Measurements from ENCODE around the gene UBE2G1. TPM values are rescaled to one million over a fixed set of nuclear protein-coding genes. Genes with fewer than 3 reads are reported as not detected.

UBE2G1 gene
- total and polyA plus RNA-seq, 2 of the 13 experiments (the other 11 are each of a cell fraction or from before 2014, with no cell fraction given): 27.9 to 42.6 TPM

DNA sequence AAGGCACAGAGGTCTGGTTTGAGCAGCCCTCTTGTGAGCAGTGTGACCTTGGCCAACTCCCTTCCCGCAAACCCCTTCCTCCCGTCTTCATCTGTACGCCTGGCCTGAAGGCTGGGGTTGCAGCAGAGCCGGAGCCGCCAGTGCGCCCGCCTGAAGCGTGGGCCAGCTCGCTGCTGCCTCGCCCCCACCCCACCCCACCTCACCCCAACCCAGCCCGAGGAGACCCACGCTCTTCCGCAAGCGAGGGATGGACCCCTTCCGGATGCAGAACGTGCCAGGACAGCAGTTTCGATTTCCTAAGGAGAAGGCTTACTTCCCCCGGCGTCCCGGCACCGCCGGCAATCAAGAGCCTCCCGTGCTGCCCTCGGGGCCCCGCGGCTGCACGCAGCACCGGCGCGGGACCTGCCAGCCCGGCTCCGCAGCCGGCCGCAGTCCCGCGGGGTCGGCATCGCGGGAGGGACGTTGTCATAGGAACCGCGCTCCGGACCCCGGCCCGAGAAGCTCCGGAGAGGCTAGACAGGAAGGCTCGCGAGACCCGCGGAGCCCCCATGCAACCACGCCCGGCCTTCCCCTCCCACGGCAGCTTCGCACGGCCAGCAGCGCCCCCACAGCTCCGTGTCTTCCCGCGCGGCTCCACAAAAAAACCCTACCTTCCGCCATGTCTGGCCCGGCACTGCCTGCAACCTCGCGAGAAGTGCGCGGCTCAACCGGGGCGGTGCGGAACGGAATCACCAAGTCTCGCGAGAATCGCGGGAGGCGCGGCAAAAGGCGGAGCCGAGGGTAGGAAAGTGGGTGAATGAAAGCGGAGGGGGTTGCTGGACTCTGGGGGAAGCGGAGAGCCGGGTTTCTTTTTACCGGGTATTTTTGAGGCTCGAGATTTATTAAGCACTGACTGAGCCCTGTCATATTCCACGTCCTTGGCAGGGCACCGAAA lies 102.9 kb downstream of the UBE2G1 start, which contains the start of gene ANKFY1 (continued):
- no peak; the same call in 1 of the 2 replicates for TF ChIP-seq ZNF670 (CRISPR knock-in tag; IDR thresholded peaks at IDR 0.05; ENCODE audit: borderline replicate concordance)
- TF ChIP-seq NCOA1 (CRISPR knock-in tag; IDR thresholded peaks at IDR 0.05): no peak
- TF ChIP-seq, protein P1, sequence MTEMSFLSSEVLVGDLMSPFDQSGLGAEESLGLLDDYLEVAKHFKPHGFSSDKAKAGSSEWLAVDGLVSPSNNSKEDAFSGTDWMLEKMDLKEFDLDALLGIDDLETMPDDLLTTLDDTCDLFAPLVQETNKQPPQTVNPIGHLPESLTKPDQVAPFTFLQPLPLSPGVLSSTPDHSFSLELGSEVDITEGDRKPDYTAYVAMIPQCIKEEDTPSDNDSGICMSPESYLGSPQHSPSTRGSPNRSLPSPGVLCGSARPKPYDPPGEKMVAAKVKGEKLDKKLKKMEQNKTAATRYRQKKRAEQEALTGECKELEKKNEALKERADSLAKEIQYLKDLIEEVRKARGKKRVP (CRISPR knock-in tag; IDR thresholded peaks at IDR 0.05): peak in 1 of 2 experiments; percentile 41; a peak in 2 of 4 replicates
- TF ChIP-seq, protein P2, sequence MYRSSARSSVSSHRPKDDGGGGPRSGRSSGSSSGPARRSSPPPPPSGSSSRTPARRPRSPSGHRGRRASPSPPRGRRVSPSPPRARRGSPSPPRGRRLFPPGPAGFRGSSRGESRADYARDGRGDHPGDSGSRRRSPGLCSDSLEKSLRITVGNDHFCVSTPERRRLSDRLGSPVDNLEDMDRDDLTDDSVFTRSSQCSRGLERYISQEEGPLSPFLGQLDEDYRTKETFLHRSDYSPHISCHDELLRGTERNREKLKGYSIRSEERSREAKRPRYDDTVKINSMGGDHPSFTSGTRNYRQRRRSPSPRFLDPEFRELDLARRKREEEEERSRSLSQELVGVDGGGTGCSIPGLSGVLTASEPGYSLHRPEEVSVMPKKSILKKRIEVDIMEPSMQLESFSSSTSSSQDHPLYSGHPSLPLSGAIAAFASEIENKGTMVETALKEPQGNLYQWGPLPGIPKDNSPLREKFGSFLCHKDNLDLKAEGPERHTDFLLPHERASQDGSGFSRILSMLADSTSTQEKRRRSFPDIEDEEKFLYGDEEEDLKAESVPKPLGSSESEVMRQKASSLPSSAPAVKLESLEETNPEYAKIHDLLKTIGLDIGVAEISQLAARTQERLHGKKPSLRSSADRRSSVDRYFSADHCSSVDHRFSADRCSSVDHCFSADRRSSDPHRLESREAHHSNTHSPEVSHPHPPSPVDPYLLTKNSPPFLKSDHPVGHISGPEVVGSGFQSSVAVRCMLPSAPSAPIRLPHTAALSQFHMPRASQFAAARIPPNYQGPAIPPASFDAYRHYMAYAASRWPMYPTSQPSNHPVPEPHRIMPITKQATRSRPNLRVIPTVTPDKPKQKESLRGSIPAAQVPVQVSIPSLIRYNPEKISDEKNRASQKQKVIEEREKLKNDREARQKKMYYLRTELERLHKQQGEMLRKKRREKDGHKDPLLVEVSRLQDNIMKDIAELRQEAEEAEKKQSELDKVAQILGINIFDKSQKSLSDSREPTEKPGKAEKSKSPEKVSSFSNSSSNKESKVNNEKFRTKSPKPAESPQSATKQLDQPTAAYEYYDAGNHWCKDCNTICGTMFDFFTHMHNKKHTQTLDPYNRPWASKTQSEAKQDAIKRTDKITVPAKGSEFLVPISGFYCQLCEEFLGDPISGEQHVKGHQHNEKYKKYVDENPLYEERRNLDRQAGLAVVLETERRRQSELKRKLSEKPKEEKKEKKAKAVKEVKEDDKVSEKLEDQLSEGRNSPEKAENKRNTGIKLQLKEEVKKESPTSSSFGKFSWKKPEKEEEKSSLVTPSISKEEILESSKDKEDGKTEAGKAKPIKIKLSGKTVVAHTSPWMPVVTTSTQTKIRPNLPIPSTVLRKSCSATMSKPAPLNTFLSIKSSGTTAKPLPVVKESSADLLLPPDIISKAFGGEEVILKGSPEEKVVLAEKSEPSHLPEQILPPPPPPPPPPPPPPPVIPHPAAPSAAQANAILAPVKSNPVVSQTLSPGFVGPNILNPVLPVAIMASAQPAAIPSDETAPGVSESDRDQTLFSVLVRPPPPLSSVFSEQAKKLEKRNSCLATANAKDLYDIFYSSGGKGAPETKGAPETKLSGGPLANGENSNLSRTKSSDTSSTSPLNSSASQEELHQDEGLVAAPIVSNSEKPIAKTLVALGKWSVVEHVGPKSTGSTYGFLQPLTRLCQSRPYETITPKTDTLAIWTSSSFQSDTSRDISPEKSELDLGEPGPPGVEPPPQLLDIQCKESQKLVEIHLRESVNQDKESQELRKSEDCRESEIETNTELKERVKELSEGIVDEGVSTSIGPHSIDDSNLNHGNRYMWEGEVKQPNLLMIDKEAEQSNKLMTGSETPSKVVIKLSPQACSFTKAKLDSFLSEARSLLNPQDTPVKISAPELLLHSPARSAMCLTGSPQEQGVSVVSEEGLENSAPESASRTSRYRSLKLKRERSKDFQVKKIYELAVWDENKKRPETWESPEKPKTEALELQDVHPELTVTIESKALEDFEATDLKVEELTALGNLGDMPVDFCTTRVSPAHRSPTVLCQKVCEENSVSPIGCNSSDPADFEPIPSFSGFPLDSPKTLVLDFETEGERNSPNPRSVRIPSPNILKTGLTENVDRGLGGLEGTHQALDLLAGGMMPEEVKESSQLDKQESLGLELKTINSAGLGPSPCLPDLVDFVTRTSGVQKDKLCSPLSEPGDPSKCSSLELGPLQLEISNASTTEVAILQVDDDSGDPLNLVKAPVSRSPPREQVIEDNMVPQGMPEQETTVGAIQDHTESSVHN (CRISPR knock-in tag; IDR thresholded peaks at IDR 0.05): 0 out of 2 replicates have a peak, but pooled peaks have one; percentile 82
- peak; percentile 43; the same call in 1 of the 2 replicates for TF ChIP-seq ZMYM3 (CRISPR knock-in tag; IDR thresholded peaks at IDR 0.05)
- TF ChIP-seq PAX8 (CRISPR knock-in tag; IDR thresholded peaks at IDR 0.05; ENCODE audit: borderline replicate concordance): 0 out of 2 replicates have a peak, but pooled peaks have one; percentile 35
- TF ChIP-seq ESRRA (CRISPR knock-in tag; IDR thresholded peaks at IDR 0.05; ENCODE audit: low read depth): 0 out of 2 replicates have a peak, but pooled peaks have one; percentile 22
- TF ChIP-seq, protein P3, sequence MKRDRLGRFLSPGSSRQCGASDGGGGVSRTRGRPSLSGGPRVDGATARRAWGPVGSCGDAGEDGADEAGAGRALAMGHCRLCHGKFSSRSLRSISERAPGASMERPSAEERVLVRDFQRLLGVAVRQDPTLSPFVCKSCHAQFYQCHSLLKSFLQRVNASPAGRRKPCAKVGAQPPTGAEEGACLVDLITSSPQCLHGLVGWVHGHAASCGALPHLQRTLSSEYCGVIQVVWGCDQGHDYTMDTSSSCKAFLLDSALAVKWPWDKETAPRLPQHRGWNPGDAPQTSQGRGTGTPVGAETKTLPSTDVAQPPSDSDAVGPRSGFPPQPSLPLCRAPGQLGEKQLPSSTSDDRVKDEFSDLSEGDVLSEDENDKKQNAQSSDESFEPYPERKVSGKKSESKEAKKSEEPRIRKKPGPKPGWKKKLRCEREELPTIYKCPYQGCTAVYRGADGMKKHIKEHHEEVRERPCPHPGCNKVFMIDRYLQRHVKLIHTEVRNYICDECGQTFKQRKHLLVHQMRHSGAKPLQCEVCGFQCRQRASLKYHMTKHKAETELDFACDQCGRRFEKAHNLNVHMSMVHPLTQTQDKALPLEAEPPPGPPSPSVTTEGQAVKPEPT (CRISPR knock-in tag; IDR thresholded peaks at IDR 0.05; ENCODE audit: low read depth): 0 out of 2 replicates have a peak, but pooled peaks have one; percentile 34
- TF ChIP-seq ATF7 (IDR thresholded peaks at IDR 0.05): no peak
- peak; percentile 31; the same call in 1 of the 2 replicates for TF ChIP-seq ATF7 (CRISPR knock-in tag; IDR thresholded peaks at IDR 0.05)
- TF ChIP-seq MED8 (CRISPR knock-in tag; IDR thresholded peaks at IDR 0.05; ENCODE audit: insufficient replicate concordance): no peak
- peak; percentile 86 for TF ChIP-seq ZFP90 (CRISPR knock-in tag; IDR thresholded peaks at IDR 0.05; ENCODE audit: borderline replicate concordance)
- TF ChIP-seq SIN3A (IDR thresholded peaks at IDR 0.05; ENCODE audit: borderline replicate concordance, low read depth, low read length): peak; percentile 88; the same call in 1 of the 2 replicates

All from HepG2 (cell line).